ENCODE results near the gene CTNNA3.

The CTNNA3 gene

GRCh38 chr10:66832781-66833422 lies 863.1 kb downstream of the CTNNA3 start:
- Histone ChIP-seq H3K36me3 (ENCODE audit: control insufficient read depth, insufficient read depth, low read length) (no peaks in the 10 kb centered on the region), H3K4me1 (no peaks in the 10 kb centered on the region), H3K27ac (no peak overlapping the region), H3K4me3 (ENCODE audit: low read depth, low read length) (no peak overlapping the region), H3K79me2 (no peaks in the 10 kb centered on the region), H3K27me3 (ENCODE audit: control insufficient read depth, insufficient read depth, low read length) (no peaks in the 10 kb centered on the region), H3K4me2 (ENCODE audit: low read length) (no peak overlapping the region), H3K9ac (no peak overlapping the region), H3K9me3 (ENCODE audit: control insufficient read depth, low read length) (no peaks in the 10 kb centered on the region), H2AFZ (no peak overlapping the region)
- TF ChIP-seq CTCF (IDR thresholded peaks at IDR 0.05): no peak

- no peaks in the 10 kb centered on the region for H3K9me3 ChIP-seq (ENCODE audit: control insufficient read depth, low read length)
- no peak for TF ChIP-seq CTCF (IDR thresholded peaks at IDR 0.05)
- H2AFZ ChIP-seq: no peak overlapping the region
- H3K4me1 ChIP-seq: no peaks in the 10 kb centered on the region
- H3K4me3 ChIP-seq (ENCODE audit: low read depth, low read length): no peak overlapping the region
- H3K36me3 ChIP-seq (ENCODE audit: control insufficient read depth, insufficient read depth, low read length): no peaks in the 10 kb centered on the region
- H3K27me3 ChIP-seq (ENCODE audit: control insufficient read depth, insufficient read depth, low read length): no peaks in the 10 kb centered on the region
- no peak overlapping the region for H3K4me2 ChIP-seq (ENCODE audit: low read length)
- H3K9ac ChIP-seq: no peak overlapping the region
- H3K79me2 ChIP-seq: no peaks in the 10 kb centered on the region
- H3K27ac ChIP-seq: no peak overlapping the region
Measured at GRCh38 chr10:66828957-66829356, 867.0 kb downstream of the CTNNA3 start.

GRCh38 chr10:66827353-66827752 lies 868.6 kb downstream of the CTNNA3 start:
- no peak overlapping the region for H3K9ac ChIP-seq
- no peak for TF ChIP-seq CTCF (IDR thresholded peaks at IDR 0.05)
- H3K4me1 ChIP-seq: no peaks in the 10 kb centered on the region
- no peaks in the 10 kb centered on the region for H3K9me3 ChIP-seq (ENCODE audit: control insufficient read depth, low read length)
- no peaks in the 10 kb centered on the region for H3K36me3 ChIP-seq (ENCODE audit: control insufficient read depth, insufficient read depth, low read length)
- no peak overlapping the region for H3K27ac ChIP-seq
- H3K4me2 ChIP-seq (ENCODE audit: low read length): no peak overlapping the region
- no peak overlapping the region for H3K4me3 ChIP-seq (ENCODE audit: low read depth, low read length)
- H2AFZ ChIP-seq: no peak overlapping the region
- H3K79me2 ChIP-seq: no peaks in the 10 kb centered on the region
- no peaks in the 10 kb centered on the region for H3K27me3 ChIP-seq (ENCODE audit: control insufficient read depth, insufficient read depth, low read length)

- no peaks in the 10 kb centered on the region for H3K79me2 ChIP-seq
- no peaks in the 10 kb centered on the region for H3K36me3 ChIP-seq (ENCODE audit: control insufficient read depth, insufficient read depth, low read length)
- H3K4me3 ChIP-seq (ENCODE audit: low read depth, low read length): no peak overlapping the region
- no peak overlapping the region for H2AFZ ChIP-seq
- no peaks in the 10 kb centered on the region for H3K9me3 ChIP-seq (ENCODE audit: control insufficient read depth, low read length)
- H3K4me2 ChIP-seq (ENCODE audit: low read length): no peak overlapping the region
- TF ChIP-seq CTCF (IDR thresholded peaks at IDR 0.05): no peak
- no peaks in the 10 kb centered on the region for H3K27me3 ChIP-seq (ENCODE audit: control insufficient read depth, insufficient read depth, low read length)
- H3K27ac ChIP-seq: no peak overlapping the region
- H3K4me1 ChIP-seq: no peaks in the 10 kb centered on the region
- no peak overlapping the region for H3K9ac ChIP-seq
Measured at GRCh38 chr10:66823301-66823700, 872.7 kb downstream of the CTNNA3 start.

- Histone ChIP-seq H3K4me2 (ENCODE audit: low read length) (no peak overlapping the region), H3K27me3 (ENCODE audit: control insufficient read depth, insufficient read depth, low read length) (no peaks in the 10 kb centered on the region), H3K36me3 (ENCODE audit: control insufficient read depth, insufficient read depth, low read length) (no peaks in the 10 kb centered on the region), H2AFZ (no peak overlapping the region), H3K9me3 (ENCODE audit: control insufficient read depth, low read length) (no peaks in the 10 kb centered on the region), H3K4me1 (no peaks in the 10 kb centered on the region), H3K27ac (no peak overlapping the region), H3K9ac (no peak overlapping the region), H3K79me2 (no peaks in the 10 kb centered on the region), H3K4me3 (ENCODE audit: low read depth, low read length) (no peak overlapping the region)
- TF ChIP-seq CTCF (IDR thresholded peaks at IDR 0.05): no peak
Measured at GRCh38 chr10:66822801-66823200, 873.2 kb downstream of the CTNNA3 start.

Measured in parathyroid adenoma (tissue), 2 donors.